ENCODE results near the gene KCNK3.

The KCNK3 gene

DNA sequence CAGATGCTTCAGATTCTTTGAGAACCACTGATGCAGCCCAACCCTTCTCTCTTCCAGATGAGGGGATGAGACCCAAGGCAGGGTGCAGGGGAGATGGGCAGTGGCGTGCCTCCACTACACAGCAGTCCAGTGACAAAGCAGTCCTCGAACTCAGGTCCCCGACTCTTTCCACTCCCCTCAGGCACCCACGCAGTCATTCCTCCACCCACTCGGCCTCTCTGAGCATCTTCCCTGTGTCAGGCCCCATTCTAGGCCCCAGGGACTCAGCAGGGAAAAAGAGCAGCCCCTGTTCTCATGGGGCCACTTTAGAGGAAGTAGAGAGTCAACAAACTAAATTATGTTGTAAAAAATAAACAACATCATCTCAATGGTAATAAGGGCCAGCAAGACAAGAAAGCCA, 15.2 kb downstream of the KCNK3 start:
- TF ChIP-seq, protein P1, sequence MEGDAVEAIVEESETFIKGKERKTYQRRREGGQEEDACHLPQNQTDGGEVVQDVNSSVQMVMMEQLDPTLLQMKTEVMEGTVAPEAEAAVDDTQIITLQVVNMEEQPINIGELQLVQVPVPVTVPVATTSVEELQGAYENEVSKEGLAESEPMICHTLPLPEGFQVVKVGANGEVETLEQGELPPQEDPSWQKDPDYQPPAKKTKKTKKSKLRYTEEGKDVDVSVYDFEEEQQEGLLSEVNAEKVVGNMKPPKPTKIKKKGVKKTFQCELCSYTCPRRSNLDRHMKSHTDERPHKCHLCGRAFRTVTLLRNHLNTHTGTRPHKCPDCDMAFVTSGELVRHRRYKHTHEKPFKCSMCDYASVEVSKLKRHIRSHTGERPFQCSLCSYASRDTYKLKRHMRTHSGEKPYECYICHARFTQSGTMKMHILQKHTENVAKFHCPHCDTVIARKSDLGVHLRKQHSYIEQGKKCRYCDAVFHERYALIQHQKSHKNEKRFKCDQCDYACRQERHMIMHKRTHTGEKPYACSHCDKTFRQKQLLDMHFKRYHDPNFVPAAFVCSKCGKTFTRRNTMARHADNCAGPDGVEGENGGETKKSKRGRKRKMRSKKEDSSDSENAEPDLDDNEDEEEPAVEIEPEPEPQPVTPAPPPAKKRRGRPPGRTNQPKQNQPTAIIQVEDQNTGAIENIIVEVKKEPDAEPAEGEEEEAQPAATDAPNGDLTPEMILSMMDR (IDR thresholded peaks at IDR 0.05; ENCODE audit: borderline replicate concordance, control extremely low read depth, extremely low read depth, insufficient read depth, missing control alignments), result no peak
- no peak for DNase-seq (ENCODE audit: low spot score)
- in situ Hi-C loops (cut with MboI; ENCODE audit: low sequenced_read_pairs, unreplicated experiment), result no loop called here

DNA sequence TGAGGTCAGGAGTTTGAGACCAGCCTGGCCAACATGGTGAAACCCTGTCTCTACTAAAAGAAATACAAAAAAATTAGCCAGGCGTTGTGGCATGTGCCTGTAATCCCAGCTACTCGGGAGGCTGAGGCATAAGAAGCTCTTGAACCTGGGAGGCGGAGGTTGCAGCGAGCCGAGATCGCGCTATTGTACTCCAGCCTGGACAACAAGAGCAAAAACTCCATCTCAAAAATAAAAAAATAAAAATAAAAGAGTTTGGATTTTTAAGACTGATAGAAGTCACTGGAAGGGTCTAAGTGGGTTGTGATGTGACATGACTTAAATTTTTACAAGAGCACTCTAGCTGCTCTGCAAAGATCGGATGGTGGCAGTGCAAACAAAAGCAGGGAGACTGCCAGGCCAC, 15.9 kb downstream of the KCNK3 start:
- DNase-seq (ENCODE audit: low spot score), result no peak
- TF ChIP-seq, protein P1 (IDR thresholded peaks at IDR 0.05; ENCODE audit: borderline replicate concordance, control extremely low read depth, extremely low read depth, insufficient read depth, missing control alignments), result no peak
- in situ Hi-C loops (cut with MboI; ENCODE audit: low sequenced_read_pairs, unreplicated experiment), result no loop called here

DNA sequence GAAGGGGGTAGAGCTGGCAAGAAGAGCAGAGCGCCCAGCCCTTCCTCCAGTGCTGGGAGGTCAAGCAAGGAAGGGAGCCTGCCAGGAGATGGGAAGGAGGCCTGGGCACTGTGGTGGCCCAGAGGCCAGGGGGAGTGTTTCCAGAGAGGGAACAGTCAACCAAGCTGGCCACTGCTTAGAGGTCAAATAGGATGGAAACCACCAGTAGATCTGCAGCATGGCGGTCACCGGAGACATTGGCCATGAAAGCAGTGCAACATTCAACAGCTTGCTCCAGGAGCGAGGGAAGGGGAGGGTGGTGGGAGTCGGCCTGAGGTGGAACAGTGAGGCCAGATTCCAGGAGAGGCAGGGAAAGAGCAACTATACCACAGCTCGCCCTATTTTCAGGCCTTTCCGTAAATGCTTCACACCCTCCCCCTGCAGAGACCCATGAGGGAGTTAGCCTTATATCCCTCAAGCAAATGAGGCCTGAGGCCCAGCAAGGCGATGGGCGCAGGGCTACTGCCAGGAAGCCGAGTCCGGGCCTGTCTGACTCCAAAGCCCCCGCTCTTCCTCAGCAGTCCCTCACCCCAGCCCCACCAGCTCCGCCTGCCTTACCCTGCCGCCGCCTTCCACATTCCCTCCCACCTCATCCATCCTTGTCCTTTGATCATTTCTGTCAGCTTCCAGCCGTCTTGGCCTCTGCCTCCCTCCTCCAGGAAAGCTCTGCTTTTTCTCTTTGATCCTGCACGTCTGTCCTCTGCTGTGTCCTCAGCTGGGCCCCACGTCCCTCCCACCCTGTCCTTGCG, 17.0 kb downstream of the KCNK3 start:
- in situ Hi-C loops (cut with MboI; ENCODE audit: low sequenced_read_pairs, unreplicated experiment), result no loop called here
- no peak for DNase-seq (ENCODE audit: low spot score)
- TF ChIP-seq, protein P1 (IDR thresholded peaks at IDR 0.05; ENCODE audit: borderline replicate concordance, control extremely low read depth, extremely low read depth, insufficient read depth, missing control alignments), result no peak

DNA sequence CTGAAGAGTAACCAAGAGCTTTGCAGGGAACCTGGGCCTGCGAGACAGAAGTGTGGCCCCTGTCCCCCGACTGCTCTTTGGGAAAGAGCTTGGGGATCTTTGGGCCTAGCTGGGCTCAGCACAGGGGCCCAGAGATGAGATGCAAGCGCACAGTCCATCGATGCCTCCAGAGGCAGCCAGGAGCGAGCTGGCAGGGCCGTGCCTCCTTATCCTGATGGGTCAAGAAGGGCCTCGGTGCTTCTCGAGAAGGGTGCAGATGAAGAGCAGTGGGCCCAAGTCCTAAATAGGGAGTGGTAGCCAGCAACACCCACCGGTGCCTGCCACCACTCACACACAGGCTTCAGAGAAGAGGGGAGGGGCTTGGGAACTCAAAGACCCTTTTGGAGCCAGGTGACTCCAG, 17.6 kb downstream of the KCNK3 start:
- in situ Hi-C loops (cut with MboI; ENCODE audit: low sequenced_read_pairs, unreplicated experiment), result no loop called here
- TF ChIP-seq, protein P1 (IDR thresholded peaks at IDR 0.05; ENCODE audit: borderline replicate concordance, control extremely low read depth, extremely low read depth, insufficient read depth, missing control alignments), result no peak
- no peak for DNase-seq (ENCODE audit: low spot score)

DNA sequence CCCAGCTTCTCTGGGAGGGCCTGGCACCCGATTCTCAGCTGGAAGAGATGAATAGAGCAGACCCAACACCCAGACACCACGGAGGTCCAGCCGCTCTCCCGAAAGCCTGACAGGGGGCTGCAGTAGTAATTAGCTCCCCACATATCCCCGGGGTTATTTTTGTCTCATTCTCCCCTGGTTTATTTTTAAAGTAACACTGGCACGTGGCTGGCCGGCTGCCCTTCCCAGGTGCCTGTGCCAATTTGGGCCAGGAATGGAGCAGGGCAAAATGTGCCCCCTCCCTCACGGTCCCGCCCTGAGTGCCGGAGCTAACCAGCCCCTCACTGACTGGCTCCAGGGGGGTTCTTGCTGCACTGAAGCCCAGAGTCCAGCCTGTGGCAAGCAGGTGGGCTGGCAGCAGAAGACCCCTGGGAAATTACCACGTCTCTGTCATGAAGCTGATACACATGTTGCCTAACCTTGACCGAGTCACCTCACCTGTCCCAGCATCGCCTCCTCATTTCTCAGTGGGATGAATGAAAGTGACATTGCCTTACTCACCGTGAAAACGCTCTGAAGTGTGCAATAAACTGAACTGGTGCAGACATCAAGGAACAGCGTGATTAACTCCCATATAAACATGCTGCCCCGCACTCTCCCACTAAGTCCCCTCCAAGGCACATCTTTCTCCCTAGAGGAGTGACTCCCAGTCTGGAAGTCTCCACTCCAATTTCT, 18.4 kb downstream of the KCNK3 start:
- DNase-seq (ENCODE audit: low spot score), result no peak
- in situ Hi-C loops (cut with MboI; ENCODE audit: low sequenced_read_pairs, unreplicated experiment), result no loop called here
- TF ChIP-seq, protein P1 (IDR thresholded peaks at IDR 0.05; ENCODE audit: borderline replicate concordance, control extremely low read depth, extremely low read depth, insufficient read depth, missing control alignments), result no peak

DNA sequence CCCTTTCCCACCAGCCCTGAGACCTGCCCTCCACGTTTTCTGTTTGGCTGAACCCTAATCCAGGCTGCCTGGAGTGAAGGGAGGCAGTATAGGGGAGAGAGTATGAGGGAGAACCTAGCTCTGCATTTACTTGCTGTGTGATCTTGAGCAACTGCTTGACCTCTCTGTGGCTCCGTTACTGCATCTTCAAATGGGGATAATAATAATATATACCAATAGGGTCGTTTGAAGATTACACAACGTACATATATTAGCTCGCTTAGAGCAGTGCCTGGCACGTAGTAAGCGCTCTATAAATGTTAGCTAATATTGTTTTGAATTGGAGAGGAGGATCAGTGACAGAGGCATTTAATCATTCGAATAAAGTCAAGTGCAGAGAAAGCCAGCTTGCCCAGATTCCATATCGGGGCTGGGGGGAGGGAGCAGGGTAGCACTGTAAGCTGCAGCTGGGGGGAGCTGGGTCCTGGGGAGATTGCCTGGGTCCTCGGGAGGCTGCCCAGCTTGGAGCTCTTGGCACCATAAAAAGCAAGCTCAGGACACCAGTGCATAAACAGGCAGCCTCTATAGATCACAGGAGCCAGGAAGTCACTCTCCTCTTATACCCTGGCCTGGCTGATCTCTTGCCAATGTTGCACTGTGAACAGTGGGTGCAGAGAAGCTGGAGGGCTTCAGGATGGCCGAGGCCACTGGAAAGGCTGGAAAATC, 19.1 kb downstream of the KCNK3 start:
- TF ChIP-seq, protein P1 (IDR thresholded peaks at IDR 0.05; ENCODE audit: borderline replicate concordance, control extremely low read depth, extremely low read depth, insufficient read depth, missing control alignments), result no peak
- DNase-seq (ENCODE audit: low spot score), result no peak
- in situ Hi-C loops (cut with MboI; ENCODE audit: low sequenced_read_pairs, unreplicated experiment), result no loop called here
